Lower lobe of right lung (tissue), 2 donors: Measurements from ENCODE around the gene NCKAP5L. TPM values are rescaled to one million over a fixed set of nuclear protein-coding genes. Genes with fewer than 3 reads are reported as not detected.
"Not testable (repeated sequence)": the region's sequence is repeated elsewhere in the genome, so short reads cannot be mapped to it uniquely, and the experiment has no call there.

ENCODE experiments used
- ATAC-seq, 2 donors: fragments of 200-7000 bp; cut with Tn5 transposase; one replicate each; pipeline ENCODE4 v1.9.1; 2020 to 2022; ENCODE audit warnings: mild to moderate bottlenecking in 2 of 2, moderate library complexity in 2 of 2
- DNase-seq: peaks from one replicate; pipeline ENCODE4 v3.0.0-alpha.2; 2020
- H3K27ac ChIP-seq: fragments of 200-600 bp; one replicate; pipeline ENCODE4 v1.8.0; 2022
- H3K27me3 ChIP-seq: fragments of 200-600 bp; one replicate; pipeline ENCODE4 v1.8.0; 2022; ENCODE audit warnings: low read depth
- H3K36me3 ChIP-seq: fragments of 200-600 bp; one replicate; pipeline ENCODE4 v1.8.0; 2022; ENCODE audit warnings: mild to moderate bottlenecking
- H3K4me1 ChIP-seq: fragments of 200-600 bp; one replicate; pipeline ENCODE4 v1.8.0; 2022
- H3K4me3 ChIP-seq: fragments of 200-600 bp; one replicate; pipeline ENCODE4 v1.8.0; 2022; ENCODE audit warnings: mild to moderate bottlenecking
- H3K9me3 ChIP-seq: fragments of 200-600 bp; one replicate; pipeline ENCODE4 v1.8.0; 2022
- CTCF ChIP-seq: fragments of 200-600 bp; IDR thresholded peaks from one replicate; pipeline ENCODE4 v1.8.0; 2022; ENCODE audit warnings: antibody characterized with exemption, mild to moderate bottlenecking
- intact Hi-C: fragments of 100-400 bp; cut with DNase I; formaldehyde crosslinking; loops from one replicate; pipeline ENCODE4 v1.11.0; 2022
- total RNA-seq: library from RNA; stranded (reverse); fragmentation: NEBNext Ultra II Directional; extraction: Animal tissue kit (Norgen Biotek cat#: 25700); gene quantifications from one replicate; pipeline ENCODE4 v1.2.1, GENCODE V29; 2021
- donor health status: DM: no; HTN: yes; CAD: no; lungs with severe emphysema.

Gene NCKAP5L
- total RNA-seq, 1 donor from 2014 or later, result 24.5 TPM

GRCh38 chr12:49863946-49864797 lies 36.0 kb upstream of the NCKAP5L start:
- peaks cover 9% of the 10 kb centered on the region for H3K27me3 ChIP-seq
- DNase-seq (no peak), ATAC-seq (no peak)
- no peaks in the 10 kb centered on the region for H3K36me3 ChIP-seq
- no peak for TF ChIP-seq CTCF
- H3K4me3 ChIP-seq, result no peak overlapping the region
- H3K27ac ChIP-seq, result no peak overlapping the region
- intact Hi-C loops, result no loop called here
- no peaks in the 10 kb centered on the region for H3K9me3 ChIP-seq
- peaks cover 22% of the 10 kb centered on the region for H3K4me1 ChIP-seq

GRCh38 chr12:49860921-49861320 lies 32.7 kb upstream of the NCKAP5L start:
- intact Hi-C loops, H3K4me3 ChIP-seq, H3K27me3 ChIP-seq, DNase-seq, H3K9me3 ChIP-seq, H3K4me1 ChIP-seq, H3K27ac ChIP-seq, ATAC-seq, H3K36me3 ChIP-seq: not testable (repeated sequence)

GRCh38 chr12:49855890-49856289 lies 27.7 kb upstream of the NCKAP5L start:
- H3K9me3 ChIP-seq, H3K27ac ChIP-seq, H3K27me3 ChIP-seq, intact Hi-C loops, H3K4me1 ChIP-seq, ATAC-seq, DNase-seq, H3K36me3 ChIP-seq, H3K4me3 ChIP-seq: not testable (repeated sequence)

- no peak for TF ChIP-seq CTCF
- H3K27me3 ChIP-seq, result peaks cover 7% of the 10 kb centered on the region
- no peaks in the 10 kb centered on the region for H3K9me3 ChIP-seq
- DNase-seq, result peak; percentile 52
- H3K4me3 ChIP-seq, result no peak overlapping the region
- ATAC-seq, result no peak
- intact Hi-C loops, result no loop called here
- H3K4me1 ChIP-seq, result no peaks in the 10 kb centered on the region
- no peak overlapping the region for H3K27ac ChIP-seq
- H3K36me3 ChIP-seq, result no peaks in the 10 kb centered on the region
Measured at GRCh38 chr12:49854976-49855375, 26.8 kb upstream of the NCKAP5L start.

- Histone ChIP-seq H3K36me3 (no peaks in the 10 kb centered on the region), H3K4me3 (no peak overlapping the region), H3K4me1 (no peaks in the 10 kb centered on the region), H3K27ac (no peak overlapping the region), H3K9me3 (no peaks in the 10 kb centered on the region), H3K27me3 (peaks cover 8% of the 10 kb centered on the region)
- ATAC-seq (no peak), DNase-seq (no peak)
- intact Hi-C loops, result no loop called here
- no peak for TF ChIP-seq CTCF
Measured at GRCh38 chr12:49853671-49854070, 25.5 kb upstream of the NCKAP5L start.

GRCh38 chr12:49847161-49847560 lies 18.9 kb upstream of the NCKAP5L start:
- H3K4me3 ChIP-seq, result no peak overlapping the region
- H3K27ac ChIP-seq, result no peak overlapping the region
- DNase-seq (no peak), ATAC-seq (no peak)
- H3K9me3 ChIP-seq, result no peaks in the 10 kb centered on the region
- TF ChIP-seq CTCF, result no peak
- intact Hi-C loops, result no loop called here
- H3K4me1 ChIP-seq, result peaks cover 7% of the 10 kb centered on the region
- H3K36me3 ChIP-seq, result no peaks in the 10 kb centered on the region
- H3K27me3 ChIP-seq, result peaks cover 19% of the 10 kb centered on the region
